Cardiac fibroblast (primary cell): ENCODE results near the gene BCAR3.
"Not testable (repeated sequence)": the region's sequence is repeated elsewhere in the genome, so short reads cannot be mapped to it uniquely, and the experiment has no call there.

Source experiments
- DNase-seq, 2 donors: peaks; one replicate each; pipeline versions ENCODE4 v3.0.0 to v3.0.0-alpha.2; 2010; ENCODE audit warnings: low read depth in 2 of 2
- H3K4me3 ChIP-seq, 2 donors: replicated peaks in 1 of 2; 1 replicate in 1 of 2; 2 replicates in 1 of 2; pipeline ENCODE4 v1.5.1; 2011; ENCODE audit warnings: low read depth in 2 of 2, low read length in 2 of 2, mild to moderate bottlenecking in 2 of 2, moderate library complexity in 1 of 2
- CTCF ChIP-seq: IDR thresholded peaks from one replicate; pipeline ENCODE4 v1.5.1; 2011; ENCODE audit warnings: low read depth, mild to moderate bottlenecking, low read length, inconsistent platforms

The BCAR3 gene

GRCh38 chr1:93676427-93676826 is 5.2 kb downstream of the BCAR3 start:
- no peak for TF ChIP-seq CTCF
- no peak overlapping the region for H3K4me3 ChIP-seq
- peak; percentile 81 to 84 for DNase-seq

DNA sequence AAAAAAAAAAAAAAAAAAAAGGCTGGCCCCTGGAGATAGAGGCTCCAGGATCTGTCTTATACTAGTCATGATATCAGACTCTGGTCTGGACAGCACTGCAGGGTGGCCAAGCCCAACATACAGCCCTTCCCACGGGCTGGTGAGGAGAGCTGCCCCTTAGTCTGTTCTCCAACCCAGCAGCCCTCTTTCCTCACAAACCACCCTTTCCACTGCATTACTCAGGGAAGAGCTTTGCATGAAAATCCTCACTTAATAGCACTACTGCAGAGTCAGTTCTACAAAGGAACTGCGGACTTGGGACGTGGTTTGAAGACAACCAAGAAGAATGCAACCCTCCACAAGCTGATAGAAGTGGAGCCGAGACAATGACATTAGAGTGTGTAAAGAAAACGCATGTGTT is 5.7 kb downstream of the BCAR3 start:
- DNase-seq = peak; percentile 34 to 41
- TF ChIP-seq CTCF = no peak
- H3K4me3 ChIP-seq = no peak overlapping the region

- DNase-seq = no peak
- no peak for TF ChIP-seq CTCF
These were observed 6.4 kb downstream of the BCAR3 start for GRCh38 chr1:93675271-93675670.

DNA sequence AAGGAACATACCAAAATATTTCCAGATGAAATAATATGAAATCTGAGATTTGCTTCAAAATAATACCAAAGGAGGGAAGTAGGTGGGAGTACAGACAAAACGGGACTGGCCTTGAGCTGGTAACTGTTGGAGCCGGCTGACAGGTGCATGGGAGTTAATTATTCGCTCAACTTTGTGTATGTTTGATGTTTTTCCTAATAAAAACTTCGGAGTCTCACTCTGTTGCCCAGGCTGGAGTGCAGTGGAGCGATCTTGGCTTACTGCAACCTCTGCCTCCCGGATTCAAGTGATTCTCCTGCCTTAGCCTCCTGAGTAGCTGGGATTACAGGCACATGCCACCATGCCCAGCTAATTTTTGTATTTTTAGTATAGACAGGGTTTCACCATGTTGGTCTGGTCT is 7.6 kb downstream of the BCAR3 start:
- not testable (repeated sequence) for DNase-seq, H3K4me3 ChIP-seq

More at GRCh38 chr1:93675271-93675670, 6.4 kb downstream of the BCAR3 start:
- no peak overlapping the region for H3K4me3 ChIP-seq

- no peak for TF ChIP-seq CTCF
- DNase-seq = peak; percentile 51 to 77
- H3K4me3 ChIP-seq = no peak overlapping the region
These were observed 8.3 kb downstream of the BCAR3 start for GRCh38 chr1:93673163-93673829.

GRCh38 chr1:93672477-93673162 is 9.0 kb downstream of the BCAR3 start:
- no peak overlapping the region for H3K4me3 ChIP-seq
- TF ChIP-seq CTCF = no peak
- DNase-seq = no peak

GRCh38 chr1:93672069-93672468 is 9.6 kb downstream of the BCAR3 start:
- DNase-seq = peak; percentile 92 to 96
- TF ChIP-seq CTCF = no peak
- H3K4me3 ChIP-seq = no peak overlapping the region
